ENCODE data around the gene SIGLEC7.

DNA sequence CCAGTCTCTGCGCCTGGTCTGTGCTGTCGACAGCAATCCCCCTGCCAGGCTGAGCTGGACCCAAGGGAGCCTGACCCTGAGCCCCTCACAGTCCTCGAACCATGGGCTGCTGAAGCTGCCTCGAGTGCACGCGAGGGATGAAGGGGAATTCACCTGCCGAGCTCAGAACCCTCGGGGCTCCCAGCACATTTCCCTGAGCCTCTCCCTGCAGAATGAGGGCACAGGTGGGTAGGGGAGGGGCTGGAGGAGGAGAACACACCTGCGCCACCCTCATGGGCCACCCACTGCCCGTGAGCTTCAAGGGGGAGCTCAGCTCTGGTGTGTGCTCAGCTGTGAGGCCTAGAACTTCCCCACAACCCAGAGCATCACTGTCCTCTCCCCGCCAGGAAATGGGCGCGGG, 44.2 kb downstream of the SIGLEC7 start:
- TF ChIP-seq EZH2 (IDR thresholded peaks at IDR 0.05; ENCODE audit: insufficient read depth, poor library complexity, severe bottlenecking), result no peak
- no peak for TF ChIP-seq EZH2phosphoT487 (IDR thresholded peaks at IDR 0.05; ENCODE audit: insufficient read depth, low read depth)

All from GM23248 (cell line).